Activated naive CD4-positive, alpha-beta T cell treated with anti-CD3 and anti-CD28 coated beads, Interleukin-2, amount 50 U/mL, for 72 hours (primary cell): ENCODE measurements around the gene STX7. TPM values are rescaled to one million over a fixed set of nuclear protein-coding genes. Genes with fewer than 3 reads are reported as not detected.

Experiments
- ATAC-seq, 2 donors: fragments of 150-1000 bp; cut with Tn5 transposase; 2 replicates each; pipeline ENCODE4 v1.10.0; 2021; ENCODE audit warnings: mild to moderate bottlenecking in 2 of 2, moderate library complexity in 2 of 2
- DNase-seq, 2 donors: peaks; one replicate each; pipeline ENCODE4 v3.0.0; 2021 to 2022; ENCODE audit warnings: low spot score in 2 of 2
- H3K27ac Mint-ChIP-seq, 2 donors: one replicate each; pipeline ENCODE4 v1.8.0; 2022; ENCODE audit warnings: mild to moderate bottlenecking in 2 of 2, mixed read lengths in 2 of 2
- H3K36me3 Mint-ChIP-seq, 2 donors: one replicate each; pipeline ENCODE4 v1.8.0; 2022; ENCODE audit warnings: mixed read lengths in 2 of 2
- H3K9me3 Mint-ChIP-seq, 2 donors: one replicate each; pipeline ENCODE4 v1.8.0; 2022; ENCODE audit warnings: mixed read lengths in 2 of 2
- total RNA-seq, 2 donors: library from RNA; stranded (reverse); gene quantifications; one replicate each; pipeline ENCODE4 v1.2.3, GENCODE V29; 2022

Gene STX7
- total RNA-seq, 2 donors from 2014 or later: 15.2 to 20.3 TPM

DNA sequence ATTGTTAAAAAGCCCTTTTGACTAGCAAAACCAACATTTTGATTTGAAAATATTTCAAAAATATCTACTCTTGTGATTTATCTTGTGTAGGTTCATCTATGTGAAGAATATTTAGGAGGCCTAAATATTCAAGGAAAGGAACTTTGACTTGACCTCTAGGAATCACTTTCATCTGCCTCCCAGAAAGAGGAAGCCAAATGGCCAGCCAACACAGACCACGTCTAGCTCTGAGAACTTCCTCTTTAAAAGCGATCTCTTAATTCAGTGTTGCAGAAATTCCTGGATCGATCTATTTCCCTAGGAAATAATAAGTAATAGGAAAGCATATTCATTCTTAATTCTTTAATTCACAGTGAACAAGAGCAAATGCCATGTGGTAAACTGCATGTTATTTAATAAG is 102.1 kb downstream of the STX7 start:
- DNase-seq: no peak
- ATAC-seq: no peak

GRCh38 chr6:132405143-132405915 is 107.6 kb downstream of the STX7 start:
- peak in 1 of 2 donors; percentile 66 for ATAC-seq

More for the DNA sequence above, 102.1 kb downstream of the STX7 start:
- Mint-ChIP-seq H3K9me3 (no peaks in the 10 kb centered on the region), H3K27ac (no peak overlapping the region), H3K36me3 (no peaks in the 10 kb centered on the region)

GRCh38 chr6:132404736-132405135 is 108.2 kb downstream of the STX7 start:
- peaks cover 5% of the 10 kb centered on the region in 2 donors for H3K36me3 Mint-ChIP-seq
- no peak for DNase-seq
- H3K27ac Mint-ChIP-seq: no peak overlapping the region
- peak in 1 of 2 donors; percentile 80 for ATAC-seq
- no peaks in the 10 kb centered on the region for H3K9me3 Mint-ChIP-seq

More at GRCh38 chr6:132405143-132405915, 107.6 kb downstream of the STX7 start:
- Mint-ChIP-seq H3K9me3 (no peaks in the 10 kb centered on the region), H3K36me3 (peaks cover 3 to 5% of the 10 kb centered on the region in 2 donors), H3K27ac (no peak overlapping the region)
- DNase-seq: no peak

- H3K9me3 Mint-ChIP-seq: no peaks in the 10 kb centered on the region
- DNase-seq (no peak), ATAC-seq (peak in 1 of 2 donors; percentile 23)
- H3K27ac Mint-ChIP-seq: no peak overlapping the region
- peaks cover 5% of the 10 kb centered on the region in 2 donors for H3K36me3 Mint-ChIP-seq
These were observed 108.6 kb downstream of the STX7 start for GRCh38 chr6:132404330-132404729.

DNA sequence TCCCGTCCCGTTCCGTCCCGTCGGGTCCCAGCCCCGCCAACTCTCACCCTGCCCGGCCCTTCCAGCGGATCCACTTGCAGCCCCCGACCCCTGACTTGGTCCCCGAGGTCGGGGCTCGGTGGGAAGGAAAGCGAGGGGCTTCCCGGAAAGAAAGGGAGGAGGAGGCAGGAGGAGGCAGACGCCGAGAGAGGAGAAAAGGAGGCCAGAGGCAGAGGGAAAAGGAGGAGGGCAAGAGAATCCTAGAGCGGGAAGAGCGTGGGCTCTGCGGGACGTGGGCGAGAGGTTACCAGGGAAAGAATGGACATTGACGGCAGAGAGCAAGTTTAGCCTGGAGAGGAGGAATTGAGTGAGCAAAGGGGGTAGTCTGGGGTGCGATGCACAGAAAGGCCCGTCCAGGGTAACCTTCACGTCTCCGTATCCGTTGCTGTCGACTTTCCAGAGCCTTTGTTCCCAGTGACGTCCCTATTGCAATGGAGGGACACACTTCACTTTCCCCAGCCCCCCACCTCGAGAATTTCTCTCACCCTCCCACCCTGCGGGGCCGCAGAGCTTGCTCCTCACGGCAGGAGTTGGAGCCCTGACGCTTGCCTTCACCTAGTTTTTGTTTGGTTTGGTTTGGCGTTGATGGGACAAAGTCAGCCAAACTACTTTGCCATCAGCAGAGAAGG is 111.2 kb downstream of the STX7 start:
- no peak for DNase-seq
- Mint-ChIP-seq H3K9me3 (no peaks in the 10 kb centered on the region), H3K36me3 (peaks cover 5% of the 10 kb centered on the region in 2 donors), H3K27ac (no peak overlapping the region)
- no peak for ATAC-seq

- H3K36me3 Mint-ChIP-seq: peaks cover 5% of the 10 kb centered on the region in 2 donors
- DNase-seq: no peak
These were observed 111.9 kb downstream of the STX7 start, which contains the start of gene MOXD1 for GRCh38 chr6:132400883-132401617. TSS of gene MOXD1 (minus strand) at chr6:132401475. CDS start at chr6:132401426, 49 bp downstream.

GRCh38 chr6:132400555-132400882 is 112.4 kb downstream of the STX7 start:
- Mint-ChIP-seq H3K27ac (no peak overlapping the region), H3K9me3 (peaks cover 0 to under 1% of the 10 kb centered on the region in 2 donors), H3K36me3 (peaks cover 5% of the 10 kb centered on the region in 2 donors)
- no peak for ATAC-seq
- DNase-seq: no peak

More at GRCh38 chr6:132400883-132401617, 111.9 kb downstream of the STX7 start, which contains the start of gene MOXD1:
- Mint-ChIP-seq H3K27ac (no peak within 1 kb of the TSS), H3K9me3 (no peaks in the 10 kb centered on the region)
- ATAC-seq: no peak

- DNase-seq (no peak), ATAC-seq (no peak)
- H3K9me3 Mint-ChIP-seq: peaks cover 5 to 9% of the 10 kb centered on the region in 2 donors
- H3K27ac Mint-ChIP-seq: no peak overlapping the region
- peaks cover 5 to 11% of the 10 kb centered on the region in 2 donors for H3K36me3 Mint-ChIP-seq
These were observed 113.4 kb downstream of the STX7 start for GRCh38 chr6:132399376-132400074.

Other genes starting within 250 kb of the STX7 start
- gene MOXD1, start 111.6 kb downstream of the STX7 start, total RNA-seq: under 1 TPM in 1 of 2 donors, not detected in 1; 0.07 TPM
- not detected for gene TAAR9, start 25.2 kb upstream of the STX7 start, total RNA-seq
- not detected for gene TAAR8, start 39.6 kb upstream of the STX7 start, total RNA-seq
- not detected for gene TAAR6, start 57.2 kb upstream of the STX7 start, total RNA-seq
- gene TAAR5, start 76.6 kb upstream of the STX7 start, total RNA-seq: not detected
- gene TAAR2, start 111.2 kb upstream of the STX7 start, total RNA-seq: not detected
- gene TAAR1, start 146.1 kb upstream of the STX7 start, total RNA-seq: not detected
- gene VNN1, start 200.9 kb upstream of the STX7 start, total RNA-seq: not detected
- 10 to 100 TPM; 11.4 to 19.3 TPM for gene VNN2, start 244.8 kb upstream of the STX7 start, total RNA-seq